ENCODE measurements around the gene EGFLAM. TPM values are rescaled to one million over a fixed set of nuclear protein-coding genes. Genes with fewer than 3 reads are reported as not detected.
A peak's percentile ranks its signal among the peaks of the same experiment; 100 is the strongest.

The EGFLAM gene
- total and polyA plus RNA-seq, 2 of the 4 experiments (the other 2 are of a cell fraction), result 0.77 to 1.1 TPM

DNA sequence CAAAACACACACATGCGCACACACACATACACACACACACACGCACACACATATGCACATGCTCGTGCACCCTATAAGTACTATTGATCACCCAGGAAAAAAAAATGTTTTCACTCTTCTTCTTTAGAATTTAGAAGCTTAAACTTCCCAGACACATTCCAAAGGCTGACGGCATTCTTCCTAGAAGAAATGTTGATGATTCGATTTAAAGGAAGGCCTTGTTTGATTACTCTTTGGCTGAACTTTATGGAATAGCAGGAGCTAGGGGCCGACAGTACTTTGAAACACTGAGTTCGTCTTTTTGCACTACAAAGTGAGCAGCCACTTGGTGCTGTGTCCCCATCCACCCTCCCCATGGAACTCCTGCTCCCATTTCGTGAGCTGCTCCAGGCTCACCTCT, 113.2 kb downstream of the EGFLAM start:
- H3K9me3 ChIP-seq (ENCODE audit: control insufficient read depth, insufficient read depth, low read length), result no peaks in the 10 kb centered on the region
- no peaks in the 10 kb centered on the region for H3K9me1 ChIP-seq (ENCODE audit: insufficient read depth, low read length)
- BruUV-seq (replicated peaks), result no TSS peak
- no peak overlapping the region for H4K5ac ChIP-seq (ENCODE audit: low read depth, low read length)
- H3K18ac ChIP-seq (ENCODE audit: low read depth, low read length), result no peak overlapping the region; the same call in 1 of the 2 replicates
- dilution Hi-C loops (cut with HindIII; ENCODE audit: low sequenced_read_pairs, unreplicated experiment) (no loop called here), intact Hi-C loops (cut with micrococcal nuclease) (no loop called here), in situ Hi-C loops (cut with MboI; ENCODE audit: low sequenced_read_pairs) (no loop called here)
- H3K9ac ChIP-seq (ENCODE audit: low read depth, low read length), result no peak overlapping the region
- H2BK5ac ChIP-seq (ENCODE audit: low read depth, low read length, poor library complexity, severe bottlenecking), result no peak overlapping the region
- CTCF ChIA-PET, result interaction anchor here (1.0 kb wide), 1 partner anchor 12 kb away, joined by 3 read pairs; no protein-coding TSS in a partner anchor
- no peak overlapping the region for H3K4me2 ChIP-seq (ENCODE audit: low read depth, low read length)
- no peaks in the 10 kb centered on the region for H3K36me3 ChIP-seq (ENCODE audit: control insufficient read depth, insufficient read depth, low read length)
- H3K27ac ChIP-seq (ENCODE audit: insufficient read depth, low read length), result no peak overlapping the region
- no peak overlapping the region for H3K23ac ChIP-seq (ENCODE audit: low read depth, low read length)
- no peak overlapping the region for H2BK15ac ChIP-seq (ENCODE audit: low read depth, low read length)
- no peak overlapping the region for H3K14ac ChIP-seq (replicated peaks; ENCODE audit: low read depth, low read length)
- H3K4me1 ChIP-seq (ENCODE audit: control insufficient read depth, insufficient read depth, low read length), result no peaks in the 10 kb centered on the region; the same call in 1 of the 2 replicates
- peak; percentile 12 for DNase-seq
- no peak overlapping the region for H3K4me3 ChIP-seq (ENCODE audit: insufficient read depth, low read depth, low read length)
- no peak overlapping the region for H2AK9ac ChIP-seq (replicated peaks; ENCODE audit: low read depth, low read length, poor library complexity)
- H4K8ac ChIP-seq (ENCODE audit: low read depth in 2 of 2, low read length in 2 of 2), result no peak overlapping the region
- H3K79me1 ChIP-seq (ENCODE audit: low read depth in 1 of 2, low read length in 2 of 2), result no peaks in the 10 kb centered on the region
- H4K20me1 ChIP-seq (ENCODE audit: insufficient read depth, low read length), result no peaks in the 10 kb centered on the region
- H2BK20ac ChIP-seq (ENCODE audit: low read depth, low read length), result no peak overlapping the region
- TF ChIP-seq, protein P1, sequence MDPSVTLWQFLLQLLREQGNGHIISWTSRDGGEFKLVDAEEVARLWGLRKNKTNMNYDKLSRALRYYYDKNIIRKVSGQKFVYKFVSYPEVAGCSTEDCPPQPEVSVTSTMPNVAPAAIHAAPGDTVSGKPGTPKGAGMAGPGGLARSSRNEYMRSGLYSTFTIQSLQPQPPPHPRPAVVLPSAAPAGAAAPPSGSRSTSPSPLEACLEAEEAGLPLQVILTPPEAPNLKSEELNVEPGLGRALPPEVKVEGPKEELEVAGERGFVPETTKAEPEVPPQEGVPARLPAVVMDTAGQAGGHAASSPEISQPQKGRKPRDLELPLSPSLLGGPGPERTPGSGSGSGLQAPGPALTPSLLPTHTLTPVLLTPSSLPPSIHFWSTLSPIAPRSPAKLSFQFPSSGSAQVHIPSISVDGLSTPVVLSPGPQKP (IDR thresholded peaks at IDR 0.05; ENCODE audit: borderline replicate concordance, low read depth, low read length), result no peak
- TF ChIP-seq CHD1 (IDR thresholded peaks at IDR 0.05; ENCODE audit: low read depth, low read length) (no peak), POLR2A (IDR thresholded peaks at IDR 0.05; ENCODE audit: low read depth, low read length) (no peak), SMC3 (IDR thresholded peaks at IDR 0.05; ENCODE audit: low read depth, low read length) (no peak), RCOR1 (IDR thresholded peaks at IDR 0.05; ENCODE audit: insufficient replicate concordance, low read length) (no peak), MAFK (IDR thresholded peaks at IDR 0.05; ENCODE audit: low read depth, low read length) (no peak), BHLHE40 (IDR thresholded peaks at IDR 0.05; ENCODE audit: low read depth, low read length) (no peak), FOS (IDR thresholded peaks at IDR 0.05; ENCODE audit: low read depth, low read length) (no peak), MAZ (IDR thresholded peaks at IDR 0.05; ENCODE audit: borderline replicate concordance, low read depth, low read length) (no peak), RFX5 (IDR thresholded peaks at IDR 0.05; ENCODE audit: low read depth, low read length) (no peak), MXI1 (IDR thresholded peaks at IDR 0.05; ENCODE audit: borderline replicate concordance, low read depth, low read length) (no peak)
- TF ChIP-seq, protein P2, sequence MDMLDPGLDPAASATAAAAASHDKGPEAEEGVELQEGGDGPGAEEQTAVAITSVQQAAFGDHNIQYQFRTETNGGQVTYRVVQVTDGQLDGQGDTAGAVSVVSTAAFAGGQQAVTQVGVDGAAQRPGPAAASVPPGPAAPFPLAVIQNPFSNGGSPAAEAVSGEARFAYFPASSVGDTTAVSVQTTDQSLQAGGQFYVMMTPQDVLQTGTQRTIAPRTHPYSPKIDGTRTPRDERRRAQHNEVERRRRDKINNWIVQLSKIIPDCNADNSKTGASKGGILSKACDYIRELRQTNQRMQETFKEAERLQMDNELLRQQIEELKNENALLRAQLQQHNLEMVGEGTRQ (IDR thresholded peaks at IDR 0.05; ENCODE audit: low read depth, low read length), result no peak
- TF ChIP-seq, protein P3, sequence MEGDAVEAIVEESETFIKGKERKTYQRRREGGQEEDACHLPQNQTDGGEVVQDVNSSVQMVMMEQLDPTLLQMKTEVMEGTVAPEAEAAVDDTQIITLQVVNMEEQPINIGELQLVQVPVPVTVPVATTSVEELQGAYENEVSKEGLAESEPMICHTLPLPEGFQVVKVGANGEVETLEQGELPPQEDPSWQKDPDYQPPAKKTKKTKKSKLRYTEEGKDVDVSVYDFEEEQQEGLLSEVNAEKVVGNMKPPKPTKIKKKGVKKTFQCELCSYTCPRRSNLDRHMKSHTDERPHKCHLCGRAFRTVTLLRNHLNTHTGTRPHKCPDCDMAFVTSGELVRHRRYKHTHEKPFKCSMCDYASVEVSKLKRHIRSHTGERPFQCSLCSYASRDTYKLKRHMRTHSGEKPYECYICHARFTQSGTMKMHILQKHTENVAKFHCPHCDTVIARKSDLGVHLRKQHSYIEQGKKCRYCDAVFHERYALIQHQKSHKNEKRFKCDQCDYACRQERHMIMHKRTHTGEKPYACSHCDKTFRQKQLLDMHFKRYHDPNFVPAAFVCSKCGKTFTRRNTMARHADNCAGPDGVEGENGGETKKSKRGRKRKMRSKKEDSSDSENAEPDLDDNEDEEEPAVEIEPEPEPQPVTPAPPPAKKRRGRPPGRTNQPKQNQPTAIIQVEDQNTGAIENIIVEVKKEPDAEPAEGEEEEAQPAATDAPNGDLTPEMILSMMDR (conservative IDR thresholded peaks at IDR 0.05; ENCODE audit: low read depth, low read length), result no peak
- no peak overlapping the region for H2AFZ ChIP-seq (replicated peaks; ENCODE audit: low read length, poor library complexity)
- no peak overlapping the region for H3K4ac ChIP-seq (ENCODE audit: low read depth, low read length)
- peaks cover 23% of the 10 kb centered on the region for H3K27me3 ChIP-seq (ENCODE audit: control insufficient read depth, insufficient read depth, low read length)
- no peak overlapping the region for H2BK120ac ChIP-seq (ENCODE audit: low read depth, low read length)
- peak; percentile 48; the same call in 1 of the 2 replicates for ATAC-seq (ENCODE audit: low read depth)
- POLR2A ChIA-PET (ENCODE audit: unreplicated experiment), result no interaction called here
- no peak overlapping the region for H4K91ac ChIP-seq (ENCODE audit: insufficient read depth, low read depth, low read length)
- WGBS, 2 experiments (ENCODE audit: extremely low coverage in 2 of 2, insufficient read length in 1 of 2), result no CpG with 5 or more reads among the region's 8 CpGs
- no peak overlapping the region for H3K56ac ChIP-seq (ENCODE audit: extremely low read depth, insufficient read depth, low read length)
- H2AK5ac ChIP-seq (ENCODE audit: low read depth, low read length), result no peak overlapping the region

All from IMR-90 (cell line).